ENCODE data around the gene DNAJB13. TPM values are rescaled to one million over a fixed set of nuclear protein-coding genes. Genes with fewer than 3 reads are reported as not detected.

DNAJB13 gene
- total RNA-seq, 4 donors from 2014 or later: 0.42 TPM; not detected in 3

GRCh38 chr11:73969991-73970800, 19.4 kb downstream of the DNAJB13 start:
- intact Hi-C loops (cut with DNase I; ENCODE audit: low total_unique reads): no loop called here
- H3K4me3 ChIP-seq (ENCODE audit: low read depth, poor library complexity, severe bottlenecking): no peak overlapping the region
- WGBS, 2 donors: 80 to 82% methylated on average over 13 of the region's 13 CpGs
- TF ChIP-seq CTCF (IDR thresholded peaks at IDR 0.05) (no peak), POLR2A (IDR thresholded peaks at IDR 0.05) (no peak)
- no peak for DNase-seq (ENCODE audit: low spot score in 2 of 2)

GRCh38 chr11:73971175-73971719, 20.4 kb downstream of the DNAJB13 start:
- DNase-seq (ENCODE audit: low spot score in 2 of 2): no peak
- no peak overlapping the region for H3K4me3 ChIP-seq (ENCODE audit: low read depth, poor library complexity, severe bottlenecking)
- intact Hi-C loops (cut with DNase I; ENCODE audit: low total_unique reads): no loop called here
- 73 to 80% methylated on average over 6 of the region's 6 CpGs for WGBS, 2 donors
- TF ChIP-seq POLR2A (IDR thresholded peaks at IDR 0.05) (no peak), CTCF (IDR thresholded peaks at IDR 0.05) (no peak)

- intact Hi-C loops (cut with DNase I; ENCODE audit: low total_unique reads): no loop called here
These were observed 21.4 kb downstream of the DNAJB13 start for GRCh38 chr11:73972187-73972586.

GRCh38 chr11:73972620-73973449, 22.0 kb downstream of the DNAJB13 start:
- 86 to 90% methylated on average over 11 of the region's 11 CpGs for WGBS, 2 donors
- no peak for DNase-seq (ENCODE audit: low spot score in 2 of 2)
- intact Hi-C loops (cut with DNase I; ENCODE audit: low total_unique reads): no loop called here
- H3K4me3 ChIP-seq (ENCODE audit: low read depth, poor library complexity, severe bottlenecking): no peak overlapping the region
- TF ChIP-seq CTCF (IDR thresholded peaks at IDR 0.05) (no peak), POLR2A (IDR thresholded peaks at IDR 0.05) (no peak)

More at GRCh38 chr11:73972187-73972586, 21.4 kb downstream of the DNAJB13 start:
- WGBS, 2 donors: 80 to 93% methylated on average over 1 of the region's 1 CpG
- no peak for DNase-seq (ENCODE audit: low spot score in 2 of 2)
- H3K4me3 ChIP-seq (ENCODE audit: low read depth, poor library complexity, severe bottlenecking): no peak overlapping the region
- TF ChIP-seq CTCF (IDR thresholded peaks at IDR 0.05) (no peak), POLR2A (IDR thresholded peaks at IDR 0.05) (no peak)

GRCh38 chr11:73974604-73975478, 24.0 kb downstream of the DNAJB13 start:
- DNase-seq (ENCODE audit: low spot score in 2 of 2): no peak
- WGBS, 2 donors: 88 to 92% methylated on average over 13 of the region's 13 CpGs
- no peak overlapping the region for H3K4me3 ChIP-seq (ENCODE audit: low read depth, poor library complexity, severe bottlenecking)
- intact Hi-C loops (cut with DNase I; ENCODE audit: low total_unique reads): no loop called here
- TF ChIP-seq CTCF (IDR thresholded peaks at IDR 0.05) (no peak), POLR2A (IDR thresholded peaks at IDR 0.05) (no peak)

Measured in lower leg skin (tissue), 4 donors.